22Rv1 (cell line): ENCODE results near the gene GNLY.

Experiments
- ZFX ChIP-seq: fragments of 450-650 bp; IDR thresholded peaks from 2 replicates; pipeline ENCODE4 v1.6.1; 2017; ENCODE audit warnings: antibody characterized with exemption, borderline replicate concordance
- TF ChIP-seq, protein P1 (sequence below): fragments of 450-650 bp; IDR thresholded peaks from 2 replicates; pipeline ENCODE4 v1.5.1; 2017; ENCODE audit warnings: mild to moderate bottlenecking

- TF ChIP-seq, protein P1, sequence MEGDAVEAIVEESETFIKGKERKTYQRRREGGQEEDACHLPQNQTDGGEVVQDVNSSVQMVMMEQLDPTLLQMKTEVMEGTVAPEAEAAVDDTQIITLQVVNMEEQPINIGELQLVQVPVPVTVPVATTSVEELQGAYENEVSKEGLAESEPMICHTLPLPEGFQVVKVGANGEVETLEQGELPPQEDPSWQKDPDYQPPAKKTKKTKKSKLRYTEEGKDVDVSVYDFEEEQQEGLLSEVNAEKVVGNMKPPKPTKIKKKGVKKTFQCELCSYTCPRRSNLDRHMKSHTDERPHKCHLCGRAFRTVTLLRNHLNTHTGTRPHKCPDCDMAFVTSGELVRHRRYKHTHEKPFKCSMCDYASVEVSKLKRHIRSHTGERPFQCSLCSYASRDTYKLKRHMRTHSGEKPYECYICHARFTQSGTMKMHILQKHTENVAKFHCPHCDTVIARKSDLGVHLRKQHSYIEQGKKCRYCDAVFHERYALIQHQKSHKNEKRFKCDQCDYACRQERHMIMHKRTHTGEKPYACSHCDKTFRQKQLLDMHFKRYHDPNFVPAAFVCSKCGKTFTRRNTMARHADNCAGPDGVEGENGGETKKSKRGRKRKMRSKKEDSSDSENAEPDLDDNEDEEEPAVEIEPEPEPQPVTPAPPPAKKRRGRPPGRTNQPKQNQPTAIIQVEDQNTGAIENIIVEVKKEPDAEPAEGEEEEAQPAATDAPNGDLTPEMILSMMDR, result no peak
- TF ChIP-seq ZFX, result no peak
These were observed 47.8 kb downstream of the GNLY start for GRCh38 chr2:85741833-85742455.
